RWPE2 (cell line): ENCODE data around the gene SLC37A1.

Source experiments
- ATAC-seq: fragments of 200-7000 bp; cut with Tn5 transposase; 3 replicates; pipeline ENCODE4 v1.9.1; 2021; ENCODE audit warnings: low read depth
- DNase-seq: peaks from one replicate; pipeline ENCODE4 v3.0.0-alpha.2; 2020; ENCODE audit warnings: low spot score
- H3K27ac ChIP-seq: fragments of 450-650 bp; 2 replicates; pipeline ENCODE4 v1.5.1; 2017; ENCODE audit warnings: mild to moderate bottlenecking; ENCODE audit not compliant: poor library complexity, severe bottlenecking
- H3K27me3 ChIP-seq: fragments of 250-450 bp; sonication (Bioruptor Pico); 2 replicates; pipeline ENCODE4 v1.5.1; 2021; ENCODE audit warnings: mild to moderate bottlenecking, moderate library complexity; ENCODE audit not compliant: insufficient read depth, poor library complexity, severe bottlenecking
- H3K36me3 ChIP-seq: fragments of 250-450 bp; sonication (Bioruptor Pico); 2 replicates; pipeline ENCODE4 v1.5.1; 2020; ENCODE audit warnings: low read depth, mild to moderate bottlenecking, moderate library complexity
- H3K4me1 ChIP-seq: fragments of 250-450 bp; sonication (Bioruptor Pico); 2 replicates; pipeline ENCODE4 v1.5.1; 2021; ENCODE audit warnings: mild to moderate bottlenecking, moderate library complexity; ENCODE audit not compliant: insufficient read depth, poor library complexity, severe bottlenecking
- H3K4me3 ChIP-seq: fragments of 250-450 bp; sonication (Bioruptor Pico); 2 replicates; pipeline ENCODE4 v1.5.1; 2021; ENCODE audit warnings: mild to moderate bottlenecking, moderate library complexity; ENCODE audit not compliant: severe bottlenecking
- H3K9me3 ChIP-seq: fragments of 250-450 bp; sonication (Bioruptor Pico); 2 replicates; pipeline ENCODE4 v1.5.1; 2021; ENCODE audit warnings: mild to moderate bottlenecking, moderate library complexity; ENCODE audit not compliant: severe bottlenecking
- CTCF ChIP-seq: fragments of 450-650 bp; IDR thresholded peaks from one replicate; pipeline ENCODE4 v1.5.1; 2017; ENCODE audit warnings: mild to moderate bottlenecking, moderate library complexity; ENCODE audit not compliant: poor library complexity, severe bottlenecking

Gene SLC37A1

DNA sequence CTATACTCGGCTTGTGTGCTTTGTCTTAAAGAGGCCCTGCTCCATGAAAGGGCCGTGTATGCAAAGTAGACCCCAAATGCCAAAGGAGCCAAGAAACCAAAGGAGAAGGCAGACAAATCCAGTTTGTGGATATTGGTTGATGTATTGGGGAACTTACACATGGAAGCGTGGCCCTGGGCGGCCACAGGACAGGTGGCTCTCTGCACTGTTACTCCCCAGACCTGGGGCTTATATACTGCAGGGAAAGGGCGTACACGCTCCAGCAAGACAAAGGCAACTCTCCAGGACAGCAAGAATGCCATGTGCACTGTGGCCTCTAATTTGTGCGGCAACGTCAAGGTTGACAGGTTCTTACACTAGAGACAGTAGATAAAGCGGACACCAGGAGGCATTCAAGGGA is 42.4 kb upstream of the SLC37A1 start:
- no peaks in the 10 kb centered on the region for H3K36me3 ChIP-seq
- H3K27ac ChIP-seq: no peak overlapping the region
- H3K27me3 ChIP-seq: no peaks in the 10 kb centered on the region
- TF ChIP-seq CTCF: no peak
- ATAC-seq (no peak), DNase-seq (no peak)
- H3K9me3 ChIP-seq: no peaks in the 10 kb centered on the region
- H3K4me3 ChIP-seq: no peak overlapping the region
- H3K4me1 ChIP-seq: peaks cover 16% of the 10 kb centered on the region

GRCh38 chr21:42471716-42472330 is 41.8 kb upstream of the SLC37A1 start:
- ATAC-seq: no peak
- no peak overlapping the region for H3K4me3 ChIP-seq
- TF ChIP-seq CTCF: no peak
- no peaks in the 10 kb centered on the region for H3K36me3 ChIP-seq
- H3K9me3 ChIP-seq: no peaks in the 10 kb centered on the region
- H3K27me3 ChIP-seq: no peaks in the 10 kb centered on the region
- H3K27ac ChIP-seq: no peak overlapping the region
- H3K4me1 ChIP-seq: peaks cover 16% of the 10 kb centered on the region
- no peak for DNase-seq

- Histone ChIP-seq H3K27ac (no peak overlapping the region), H3K4me1 (peaks cover 16% of the 10 kb centered on the region), H3K9me3 (no peaks in the 10 kb centered on the region), H3K27me3 (no peaks in the 10 kb centered on the region), H3K4me3 (no peak overlapping the region), H3K36me3 (no peaks in the 10 kb centered on the region)
- TF ChIP-seq CTCF: no peak
- DNase-seq (no peak), ATAC-seq (no peak)
Measured at GRCh38 chr21:42472521-42472920, 41.1 kb upstream of the SLC37A1 start.

DNA sequence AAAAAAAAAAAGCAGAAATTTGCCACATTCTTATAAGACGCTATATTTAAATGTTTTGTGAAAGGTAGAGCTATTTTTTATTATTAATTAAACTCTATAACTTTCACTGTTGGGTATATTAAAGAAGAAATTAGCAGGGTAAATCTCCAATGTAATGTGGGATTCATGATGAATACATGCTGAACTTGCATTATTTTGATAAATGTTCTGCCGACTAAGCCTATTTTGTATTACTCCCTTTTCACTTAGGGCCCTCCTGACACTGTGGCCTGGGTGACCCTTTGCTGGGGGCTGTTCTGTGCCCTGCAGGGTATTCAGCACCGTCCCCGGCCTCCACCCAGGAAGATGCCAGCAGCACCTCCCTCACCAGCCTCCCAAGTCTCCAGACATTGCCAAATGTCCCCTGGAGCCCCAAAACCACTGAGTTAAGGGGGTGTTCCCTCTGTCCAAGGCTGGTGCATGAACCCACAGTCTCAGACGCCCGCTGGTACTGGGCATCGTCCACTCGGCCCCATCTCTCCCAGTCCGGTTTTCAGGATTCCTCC is 40.1 kb upstream of the SLC37A1 start:
- no peaks in the 10 kb centered on the region for H3K36me3 ChIP-seq
- H3K4me1 ChIP-seq: peaks cover 16% of the 10 kb centered on the region
- DNase-seq (no peak), ATAC-seq (no peak)
- no peak overlapping the region for H3K4me3 ChIP-seq
- TF ChIP-seq CTCF: no peak
- no peaks in the 10 kb centered on the region for H3K27me3 ChIP-seq
- H3K9me3 ChIP-seq: no peaks in the 10 kb centered on the region
- peak overlapping the region; percentile 54 for H3K27ac ChIP-seq

DNA sequence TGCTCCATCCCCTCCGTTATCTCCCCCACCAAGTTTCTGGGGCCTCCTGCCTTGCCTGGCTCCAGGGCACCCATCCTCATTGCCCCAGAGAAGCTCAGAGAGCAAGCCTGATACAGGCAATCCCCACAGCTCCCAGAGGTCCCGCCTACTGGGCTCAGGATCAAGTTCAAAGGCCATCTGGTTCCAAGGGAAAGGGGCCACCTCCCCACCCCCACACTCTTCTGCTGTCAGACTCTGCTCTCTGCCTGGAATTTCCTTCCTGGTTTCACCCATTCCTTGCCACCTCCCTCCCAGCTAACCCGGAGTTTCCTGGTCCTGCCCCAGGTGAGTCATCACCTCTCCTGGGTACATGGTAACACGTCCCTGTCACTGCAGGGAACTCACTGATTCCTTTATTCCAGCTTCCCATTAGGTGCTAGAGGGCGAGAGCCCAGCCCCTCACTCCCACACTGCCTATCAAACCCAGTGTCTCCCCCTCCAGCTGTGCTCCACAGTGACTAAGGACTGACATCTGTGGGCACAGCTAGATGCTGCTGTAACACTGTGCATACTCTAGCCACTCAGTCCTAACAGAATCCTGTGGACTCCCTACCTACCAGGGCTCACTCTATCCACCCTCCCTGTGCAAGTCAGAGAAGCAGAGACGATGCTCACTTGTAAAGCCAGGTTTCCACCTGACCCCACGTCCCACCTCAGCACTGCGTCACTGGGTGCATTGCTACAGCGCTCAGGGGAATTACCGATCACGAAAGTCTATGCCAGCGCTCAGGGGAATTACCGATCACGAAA is 39.4 kb upstream of the SLC37A1 start:
- no peak for DNase-seq
- no peak overlapping the region for H3K4me3 ChIP-seq
- peak; percentile 93 for ATAC-seq
- no peaks in the 10 kb centered on the region for H3K9me3 ChIP-seq
- H3K36me3 ChIP-seq: no peaks in the 10 kb centered on the region
- H3K27me3 ChIP-seq: no peaks in the 10 kb centered on the region
- TF ChIP-seq CTCF: no peak
- H3K27ac ChIP-seq: peak overlapping the region; percentile 54
- H3K4me1 ChIP-seq: peaks cover 16% of the 10 kb centered on the region
